Measurements from ENCODE around the gene MACROD2.

MACROD2 gene

GRCh38 chr20:15278041-15278440, 1282.7 kb downstream of the MACROD2 start:
- TF ChIP-seq CTCF (conservative IDR thresholded peaks at IDR 0.05; ENCODE audit: control insufficient read depth, insufficient read depth, low read depth, low read length) = no peak
- DNase-seq (ENCODE audit: low read depth) = no peak
- no peak overlapping the region for H3K4me3 ChIP-seq (ENCODE audit: control insufficient read depth, low read depth, low read length)

- DNase-seq (ENCODE audit: low read depth) = no peak
- no peak overlapping the region for H3K4me3 ChIP-seq (ENCODE audit: control insufficient read depth, low read depth, low read length)
- TF ChIP-seq CTCF (conservative IDR thresholded peaks at IDR 0.05; ENCODE audit: control insufficient read depth, insufficient read depth, low read depth, low read length) = no peak
Measured at GRCh38 chr20:15287329-15287728, 1292.0 kb downstream of the MACROD2 start.

- TF ChIP-seq CTCF (conservative IDR thresholded peaks at IDR 0.05; ENCODE audit: control insufficient read depth, insufficient read depth, low read depth, low read length) = no peak
- DNase-seq (ENCODE audit: low read depth) = no peak
- no peak overlapping the region for H3K4me3 ChIP-seq (ENCODE audit: control insufficient read depth, low read depth, low read length)
Measured at GRCh38 chr20:15288106-15288505, 1292.8 kb downstream of the MACROD2 start.

- no peak for TF ChIP-seq CTCF (conservative IDR thresholded peaks at IDR 0.05; ENCODE audit: control insufficient read depth, insufficient read depth, low read depth, low read length)
- H3K4me3 ChIP-seq (ENCODE audit: control insufficient read depth, low read depth, low read length) = no peak overlapping the region
- DNase-seq (ENCODE audit: low read depth) = no peak
Measured at GRCh38 chr20:15289337-15289736, 1294.0 kb downstream of the MACROD2 start.

GRCh38 chr20:15292405-15292804, 1297.1 kb downstream of the MACROD2 start:
- no peak for TF ChIP-seq CTCF (conservative IDR thresholded peaks at IDR 0.05; ENCODE audit: control insufficient read depth, insufficient read depth, low read depth, low read length)
- H3K4me3 ChIP-seq (ENCODE audit: control insufficient read depth, low read depth, low read length) = no peak overlapping the region
- no peak for DNase-seq (ENCODE audit: low read depth)

GRCh38 chr20:15296422-15296821, 1301.1 kb downstream of the MACROD2 start:
- TF ChIP-seq CTCF (conservative IDR thresholded peaks at IDR 0.05; ENCODE audit: control insufficient read depth, insufficient read depth, low read depth, low read length) = no peak
- H3K4me3 ChIP-seq (ENCODE audit: control insufficient read depth, low read depth, low read length) = no peak overlapping the region
- no peak for DNase-seq (ENCODE audit: low read depth)
